CD14-positive monocyte (primary cell): Measurements from ENCODE around the gene ANKRD55. TPM values are rescaled to one million over a fixed set of nuclear protein-coding genes. Genes with fewer than 3 reads are reported as not detected.

Source experiments
- DNase-seq, 3 donors: peaks; one replicate each; pipeline ENCODE4 v3.0.0-alpha.2; 2011 to 2022
- H2AFZ ChIP-seq: 2 replicates; pipeline ENCODE4 v1.6.0; 2012; ENCODE audit warnings: mild to moderate bottlenecking, low read depth, low read length, inconsistent platforms; ENCODE audit not compliant: insufficient read depth, poor library complexity, severe bottlenecking
- H3K27ac ChIP-seq, 2 donors: 1 replicate in 1 of 2; 2 replicates in 1 of 2; pipeline ENCODE4 v1.5.1; 2012 to 2013; ENCODE audit warnings: low read length in 2 of 2, control low read depth in 1 of 2, inconsistent platforms in 1 of 2, low read depth in 1 of 2, mild to moderate bottlenecking in 1 of 2
- H3K27me3 ChIP-seq, 2 donors: one replicate each; pipeline versions ENCODE4 v1.6.0 to v1.6.1; 2011 to 2013; ENCODE audit warnings: low read length in 2 of 2; ENCODE audit not compliant: control insufficient read depth in 2 of 2, insufficient read depth in 2 of 2
- H3K36me3 ChIP-seq, 2 donors: replicated peaks in 1 of 2; 1 replicate in 1 of 2; 2 replicates in 1 of 2; pipeline versions ENCODE4 v1.5.1 to v1.6.1; 2012 to 2013; ENCODE audit warnings: low read length in 2 of 2, control low read depth in 1 of 2, inconsistent platforms in 1 of 2, mild to moderate bottlenecking in 1 of 2; ENCODE audit not compliant: insufficient read depth in 2 of 2, control insufficient read depth in 1 of 2
- H3K4me1 ChIP-seq, 2 donors: 1 replicate in 1 of 2; 2 replicates in 1 of 2; pipeline versions ENCODE4 v1.5.1 to v1.6.1; 2012 to 2013; ENCODE audit warnings: low read length in 2 of 2, control low read depth in 1 of 2, inconsistent platforms in 1 of 2, mild to moderate bottlenecking in 1 of 2, moderate library complexity in 1 of 2; ENCODE audit not compliant: insufficient read depth in 2 of 2, control insufficient read depth in 1 of 2
- H3K4me2 ChIP-seq: replicated peaks from 2 replicates; pipeline ENCODE3; 2012; ENCODE audit warnings: low read length, moderate library complexity, mild to moderate bottlenecking; ENCODE audit not compliant: poor library complexity, severe bottlenecking; ENCODE audit errors: extremely low read depth
- H3K4me3 ChIP-seq, 3 experiments: fragments of 200-600 bp in 1 of 3; sonication (generic) in 1 of 3; replicated peaks in 1 of 3; 1 replicate in 2 of 3; 2 replicates in 1 of 3; pipeline ENCODE4 v1.5.1; 2011 to 2013; ENCODE audit warnings: low read length in 3 of 3, mild to moderate bottlenecking in 3 of 3, control low read depth in 2 of 3, low read depth in 2 of 3, inconsistent platforms in 1 of 3, moderate library complexity in 1 of 3
- H3K79me2 ChIP-seq: 2 replicates; pipeline ENCODE4 v1.6.0; 2012; ENCODE audit warnings: mild to moderate bottlenecking, control low read depth, inconsistent platforms, low read length, moderate library complexity; ENCODE audit not compliant: insufficient read depth
- H3K9ac ChIP-seq: 2 replicates; pipeline ENCODE4 v1.6.0; 2017; ENCODE audit warnings: low read length, mild to moderate bottlenecking; ENCODE audit not compliant: insufficient read depth, poor library complexity, severe bottlenecking
- H3K9me3 ChIP-seq, 2 donors: replicated peaks in 1 of 2; 1 replicate in 1 of 2; 2 replicates in 1 of 2; pipeline versions ENCODE4 v1.5.1 to v1.6.1; 2012 to 2013; ENCODE audit warnings: low read length in 2 of 2, control low read depth in 1 of 2; ENCODE audit not compliant: control insufficient read depth in 1 of 2, insufficient read depth in 1 of 2
- H4K20me1 ChIP-seq: 2 replicates; pipeline ENCODE4 v1.6.0; 2012; ENCODE audit warnings: mild to moderate bottlenecking, low read length, control low read depth, moderate library complexity; ENCODE audit not compliant: insufficient read depth
- H3K27ac Mint-ChIP-seq, 7 donors: one replicate each; pipeline ENCODE4 v1.8.0; 2020; ENCODE audit warnings: mild to moderate bottlenecking in 7 of 7, mixed read lengths in 7 of 7, moderate library complexity in 6 of 7, inconsistent platforms in 2 of 7
- H3K27me3 Mint-ChIP-seq, 3 donors: one replicate each; pipeline ENCODE4 v1.8.0; 2021 to 2022; ENCODE audit warnings: low read depth in 3 of 3, mild to moderate bottlenecking in 3 of 3, mixed read lengths in 3 of 3, moderate library complexity in 3 of 3, inconsistent platforms in 1 of 3
- H3K36me3 Mint-ChIP-seq, 2 donors: one replicate each; pipeline ENCODE4 v1.8.0; 2020; ENCODE audit warnings: mixed read lengths in 2 of 2, inconsistent platforms in 1 of 2, mild to moderate bottlenecking in 1 of 2
- H3K4me1 Mint-ChIP-seq: one replicate; pipeline ENCODE4 v1.8.0; 2020; ENCODE audit warnings: mild to moderate bottlenecking, mixed read lengths
- H3K4me3 Mint-ChIP-seq, 2 donors: one replicate each; pipeline ENCODE4 v1.8.0; 2020; ENCODE audit warnings: mild to moderate bottlenecking in 2 of 2, mixed read lengths in 2 of 2, moderate library complexity in 1 of 2
- H3K9me3 Mint-ChIP-seq, 7 donors: one replicate each; pipeline ENCODE4 v1.8.0; 2020 to 2022; ENCODE audit warnings: mixed read lengths in 7 of 7, mild to moderate bottlenecking in 6 of 7, moderate library complexity in 6 of 7, inconsistent platforms in 2 of 7
- WGBS: methylation state at CpG from one replicate; pipeline ENCODE4 v1.1.5; 2013; ENCODE audit warnings: missing lambda C conversion rate; ENCODE audit not compliant: insufficient coverage; 5-methylcytosine and 5-hydroxymethylcytosine counted together
- intact Hi-C, 2 donors: fragments of 100-400 bp; cut with micrococcal nuclease; formaldehyde crosslinking; loops; one replicate each; pipeline versions ENCODE4 v1.15.0 to v1.15.1; 2023
- polyA plus RNA-seq, 3 donors: library from polyadenylated mRNA; depleted of rRNA in 1 of 3; unstranded in 2 of 3; stranded (reverse) in 1 of 3; fragments of 300-500 nt in 2 of 3; fragments of >200 nt in 1 of 3; fragmentation: Illumina TruSeq in 2 of 3; gene quantifications; 1 replicate in 2 of 3; 2 replicates in 1 of 3; pipeline ENCODE4 v1.2.3, GENCODE V29; 2012 to 2021
- TF ChIP-seq, protein P1 (sequence below): fragments of 200-600 bp; IDR thresholded peaks from one replicate; pipeline ENCODE4 v1.8.0; 2022; ENCODE audit warnings: antibody characterized with exemption, mild to moderate bottlenecking

The ANKRD55 gene
- polyA plus RNA-seq, 3 donors: 0.20 to 0.55 (median 0.28) TPM

- TF ChIP-seq, protein P1, sequence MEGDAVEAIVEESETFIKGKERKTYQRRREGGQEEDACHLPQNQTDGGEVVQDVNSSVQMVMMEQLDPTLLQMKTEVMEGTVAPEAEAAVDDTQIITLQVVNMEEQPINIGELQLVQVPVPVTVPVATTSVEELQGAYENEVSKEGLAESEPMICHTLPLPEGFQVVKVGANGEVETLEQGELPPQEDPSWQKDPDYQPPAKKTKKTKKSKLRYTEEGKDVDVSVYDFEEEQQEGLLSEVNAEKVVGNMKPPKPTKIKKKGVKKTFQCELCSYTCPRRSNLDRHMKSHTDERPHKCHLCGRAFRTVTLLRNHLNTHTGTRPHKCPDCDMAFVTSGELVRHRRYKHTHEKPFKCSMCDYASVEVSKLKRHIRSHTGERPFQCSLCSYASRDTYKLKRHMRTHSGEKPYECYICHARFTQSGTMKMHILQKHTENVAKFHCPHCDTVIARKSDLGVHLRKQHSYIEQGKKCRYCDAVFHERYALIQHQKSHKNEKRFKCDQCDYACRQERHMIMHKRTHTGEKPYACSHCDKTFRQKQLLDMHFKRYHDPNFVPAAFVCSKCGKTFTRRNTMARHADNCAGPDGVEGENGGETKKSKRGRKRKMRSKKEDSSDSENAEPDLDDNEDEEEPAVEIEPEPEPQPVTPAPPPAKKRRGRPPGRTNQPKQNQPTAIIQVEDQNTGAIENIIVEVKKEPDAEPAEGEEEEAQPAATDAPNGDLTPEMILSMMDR: no peak
- H3K27ac Mint-ChIP-seq: no peak overlapping the region
- no peak overlapping the region for H3K27ac ChIP-seq
These were observed 4.0 kb downstream of the ANKRD55 start for GRCh38 chr5:56229111-56229510.

DNA sequence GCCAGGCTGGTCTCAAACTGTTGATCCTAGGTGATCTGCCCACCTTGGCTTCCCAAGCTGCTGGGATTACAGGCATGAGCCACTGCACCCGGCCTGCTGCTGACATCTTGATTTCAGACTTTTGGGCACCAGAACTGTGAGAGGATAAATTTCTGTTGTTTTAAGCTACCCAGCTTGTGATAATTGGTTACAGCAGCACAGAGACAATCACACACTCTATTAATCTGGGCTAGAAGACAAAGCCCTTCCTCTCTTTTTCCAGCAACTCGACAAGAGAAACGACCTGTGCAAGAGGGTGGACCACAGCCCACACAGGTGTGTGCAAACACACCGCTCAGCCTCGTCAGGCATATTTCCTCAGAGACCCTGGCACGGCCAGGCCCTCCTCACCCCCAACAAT is 4.5 kb downstream of the ANKRD55 start:
- Mint-ChIP-seq H3K27me3 (peaks cover 4 to 5% (median 5%) of the 10 kb centered on the region in 3 donors), H3K27ac (no peak overlapping the region), H3K9me3 (peaks cover 0 to 7% (median 0%) of the 10 kb centered on the region in 7 donors), H3K4me1 (no peaks in the 10 kb centered on the region), H3K4me3 (no peak overlapping the region), H3K36me3 (no peaks in the 10 kb centered on the region)
- no peak overlapping the region for H3K4me3 ChIP-seq
- TF ChIP-seq, protein P1: no peak
- no peak for DNase-seq
- no peaks in the 10 kb centered on the region for H3K9me3 ChIP-seq
- intact Hi-C loops: no loop called here
- H3K27ac ChIP-seq: no peak overlapping the region
- WGBS: 87% methylated on average over 4 of the region's 6 CpGs
- H3K9ac ChIP-seq: no peak overlapping the region
- no peaks in the 10 kb centered on the region for H3K4me1 ChIP-seq
- no peaks in the 10 kb centered on the region for H3K36me3 ChIP-seq
- no peaks in the 10 kb centered on the region for H3K27me3 ChIP-seq
- no peak overlapping the region for H2AFZ ChIP-seq
- H4K20me1 ChIP-seq: no peaks in the 10 kb centered on the region
- H3K79me2 ChIP-seq: no peaks in the 10 kb centered on the region
- H3K4me2 ChIP-seq: no peak overlapping the region

More at GRCh38 chr5:56229111-56229510, 4.0 kb downstream of the ANKRD55 start:
- Mint-ChIP-seq H3K9me3 (peaks cover 0 to 7% (median 0%) of the 10 kb centered on the region in 7 donors), H3K36me3 (no peaks in the 10 kb centered on the region), H3K27me3 (peaks cover 4 to 5% (median 5%) of the 10 kb centered on the region in 3 donors), H3K4me3 (no peak overlapping the region), H3K4me1 (no peaks in the 10 kb centered on the region)
- Histone ChIP-seq H3K9ac (no peak overlapping the region), H2AFZ (no peak overlapping the region), H3K27me3 (peaks cover 0 to 4% of the 10 kb centered on the region in 2 donors), H4K20me1 (no peaks in the 10 kb centered on the region), H3K79me2 (no peaks in the 10 kb centered on the region), H3K4me2 (no peak overlapping the region), H3K9me3 (no peaks in the 10 kb centered on the region), H3K4me1 (no peaks in the 10 kb centered on the region), H3K4me3 (no peak overlapping the region), H3K36me3 (no peaks in the 10 kb centered on the region)
- intact Hi-C loops: no loop called here
- no peak for DNase-seq
- 72% methylated on average over 2 of the region's 7 CpGs for whole genome bisulfite sequencing
